ENCODE measurements around the gene OPN5.

Gene OPN5

GRCh38 chr6:47859175-47859574 lies 77.3 kb downstream of the OPN5 start:
- no peak for DNase-seq (ENCODE audit: low spot score)

- DNase-seq (ENCODE audit: low spot score): no peak
Measured at GRCh38 chr6:47862731-47863130, 80.9 kb downstream of the OPN5 start.

GRCh38 chr6:47865206-47865605 lies 83.4 kb downstream of the OPN5 start:
- DNase-seq (ENCODE audit: low spot score): no peak

- no peak for DNase-seq (ENCODE audit: low spot score)
Measured at GRCh38 chr6:47875593-47875992, 93.8 kb downstream of the OPN5 start.
